Measurements from ENCODE around the gene NPR2.

GRCh38 chr9:35835766-35836165 is 44.4 kb downstream of the NPR2 start:
- TF ChIP-seq ZNF384 (IDR thresholded peaks at IDR 0.05) (no peak), FOXM1 (IDR thresholded peaks at IDR 0.05; ENCODE audit: borderline replicate concordance) (no peak), SUZ12 (IDR thresholded peaks at IDR 0.05) (no peak), SP1 (IDR thresholded peaks at IDR 0.05) (no peak), TARDBP (IDR thresholded peaks at IDR 0.05) (no peak), BHLHE40 (IDR thresholded peaks at IDR 0.05; ENCODE audit: borderline replicate concordance) (no peak), FOXA1 (IDR thresholded peaks at IDR 0.05) (no peak), ELF4 (IDR thresholded peaks at IDR 0.05) (no peak), PKNOX1 (IDR thresholded peaks at IDR 0.05) (no peak), L3MBTL2 (conservative IDR thresholded peaks at IDR 0.05) (no peak), FOXK2 (IDR thresholded peaks at IDR 0.05) (no peak), ARNT (IDR thresholded peaks at IDR 0.05) (no peak)
